GM23338 (cell line): ENCODE results near the gene RFXAP. TPM values are rescaled to one million over a fixed set of nuclear protein-coding genes. Genes with fewer than 3 reads are reported as not detected.
A peak's percentile ranks its signal among the peaks of the same experiment; 100 is the strongest.

Experiments used
- ATAC-seq: fragments of 200-7000 bp; cut with Tn5 transposase; 3 replicates; pipeline ENCODE4 v1.9.1; 2020
- DNase-seq: peaks from one replicate; pipeline ENCODE4 v3.0.0-alpha.2; 2015; ENCODE audit warnings: low spot score
- H2AFZ ChIP-seq: fragments of 200-600 bp; sonication (generic); 2 replicates; pipeline ENCODE4 v1.8.0; 2016; ENCODE audit warnings: antibody characterized with exemption, mild to moderate bottlenecking, moderate library complexity
- H3F3A ChIP-seq: fragments of 200-600 bp; sonication (generic); replicated peaks from 2 replicates; pipeline ENCODE4 v1.8.0; 2017; ENCODE audit warnings: antibody characterized with exemption, mixed run types, low read depth
- H3K27ac ChIP-seq: fragments of 200-600 bp; sonication (generic); 2 replicates; pipeline ENCODE4 v1.6.1; 2016; ENCODE audit warnings: low read depth
- H3K27me3 ChIP-seq: fragments of 200-600 bp; sonication (generic); 2 replicates; pipeline ENCODE4 v1.8.0; 2016; ENCODE audit warnings: mild to moderate bottlenecking, mixed run types, moderate library complexity; ENCODE audit not compliant: insufficient read depth
- H3K36me3 ChIP-seq: fragments of 200-600 bp; sonication (generic); 2 replicates; pipeline ENCODE4 v1.8.0; 2016; ENCODE audit warnings: mild to moderate bottlenecking; ENCODE audit not compliant: insufficient read depth
- H3K4me1 ChIP-seq: fragments of 200-600 bp; sonication (generic); 2 replicates; pipeline ENCODE4 v1.8.0; 2016; ENCODE audit warnings: mild to moderate bottlenecking, moderate library complexity; ENCODE audit not compliant: insufficient read depth
- H3K4me2 ChIP-seq: fragments of 200-600 bp; sonication (generic); 2 replicates; pipeline ENCODE4 v1.7.1; 2017; ENCODE audit warnings: mixed run types
- H3K4me3 ChIP-seq: fragments of 200-600 bp; sonication (generic); 2 replicates; pipeline ENCODE4 v1.6.1; 2016; ENCODE audit warnings: mixed run types
- H3K79me2 ChIP-seq: fragments of 200-600 bp; sonication (generic); replicated peaks from 2 replicates; pipeline ENCODE4 v1.8.0; 2017; ENCODE audit warnings: mild to moderate bottlenecking; ENCODE audit not compliant: insufficient read depth
- H3K9me2 ChIP-seq: fragments of 200-600 bp; sonication (generic); 2 replicates; pipeline ENCODE4 v1.8.0; 2017; ENCODE audit not compliant: insufficient read depth
- H4K20me1 ChIP-seq: fragments of 200-600 bp; sonication (generic); replicated peaks from 2 replicates; pipeline ENCODE4 v1.8.0; 2017; ENCODE audit warnings: mild to moderate bottlenecking; ENCODE audit not compliant: insufficient read depth
- H3K27ac Mint-ChIP-seq: 2 replicates; pipeline ENCODE4 v1.8.0; 2020; ENCODE audit warnings: inconsistent platforms, mild to moderate bottlenecking, moderate library complexity, mixed read lengths
- H3K27me3 Mint-ChIP-seq: 3 replicates; pipeline ENCODE4 v1.8.0; 2022; ENCODE audit warnings: low read depth, mild to moderate bottlenecking, moderate library complexity, mixed read lengths, inconsistent platforms; ENCODE audit not compliant: insufficient read depth, poor library complexity
- H3K36me3 Mint-ChIP-seq: 3 replicates; pipeline ENCODE4 v1.8.0; 2021; ENCODE audit warnings: low read depth, mild to moderate bottlenecking, inconsistent platforms, moderate library complexity, mixed read lengths
- H3K4me1 Mint-ChIP-seq: 3 replicates; pipeline ENCODE4 v1.8.0; 2020; ENCODE audit warnings: mild to moderate bottlenecking, inconsistent platforms, mixed read lengths
- H3K4me3 Mint-ChIP-seq: 3 replicates; pipeline ENCODE4 v1.8.0; 2021; ENCODE audit warnings: moderate library complexity, mild to moderate bottlenecking, inconsistent platforms, mixed read lengths
- H3K9me3 Mint-ChIP-seq: 3 replicates; pipeline ENCODE4 v1.8.0; 2020; ENCODE audit warnings: moderate library complexity, mild to moderate bottlenecking, inconsistent platforms, mixed read lengths
- CREB1 ChIP-seq: fragments of 250-450 bp; sonication (Bioruptor Pico); IDR thresholded peaks from 2 replicates; pipeline ENCODE4 v1.5.0; 2020; ENCODE audit warnings: low read depth, mild to moderate bottlenecking, moderate library complexity
- NANOG ChIP-seq: IDR thresholded peaks from 2 replicates; pipeline ENCODE4 v1.6.1; 2016; ENCODE audit warnings: antibody characterized with exemption, borderline replicate concordance
- POLR2AphosphoS5 ChIP-seq: IDR thresholded peaks from 2 replicates; pipeline ENCODE4 v1.6.1; 2016; ENCODE audit warnings: antibody characterized with exemption, low read depth
- ZNF114 ChIP-seq: fragments of 250-450 bp; sonication (Bioruptor Pico); IDR thresholded peaks from 2 replicates; pipeline ENCODE4 v1.5.0; 2020; ENCODE audit warnings: mild to moderate bottlenecking, moderate library complexity
- ZNF331 ChIP-seq: fragments of 250-450 bp; sonication (Bioruptor Pico); IDR thresholded peaks from 2 replicates; pipeline ENCODE4 v1.5.0; 2020; ENCODE audit warnings: low read depth, mild to moderate bottlenecking, moderate library complexity
- polyA plus RNA-seq: library from polyadenylated mRNA; unstranded; fragments of >200 nt; fragmentation: Nextera tagmentation; extraction: Ambion mirVana; gene quantifications from 2 replicates; pipeline ENCODE4 v1.2.1, GENCODE V29; 2016
- total RNA-seq: library from RNA; depleted of rRNA; stranded (reverse); fragments of >200 nt; shearing (Covaris generic); gene quantifications from 2 replicates; pipeline ENCODE4 v1.2.3, GENCODE V29; 2014
- TF ChIP-seq, protein P1 (sequence below): IDR thresholded peaks from one replicate; pipeline ENCODE4 v1.6.1; 2018; ENCODE audit warnings: antibody characterized with exemption; ENCODE audit not compliant: unreplicated experiment
- TF ChIP-seq, protein P2 (sequence below): IDR thresholded peaks from 2 replicates; pipeline ENCODE4 v1.6.1; 2016; ENCODE audit warnings: antibody characterized with exemption
- TF ChIP-seq, protein P3 (sequence below), 2 experiments: fragments of 200-600 bp in 1 of 2; sonication (generic) in 1 of 2; conservative IDR thresholded peaks; 2 replicates each; pipeline versions ENCODE4 v1.5.1 to v1.6.1; 2016 to 2017; ENCODE audit warnings: antibody characterized with exemption in 2 of 2, low read depth in 2 of 2, mild to moderate bottlenecking in 2 of 2, moderate library complexity in 1 of 2

Gene RFXAP
- total and polyA plus RNA-seq, 2 experiments from 2014 or later: 6.3 to 8.5 TPM

DNA sequence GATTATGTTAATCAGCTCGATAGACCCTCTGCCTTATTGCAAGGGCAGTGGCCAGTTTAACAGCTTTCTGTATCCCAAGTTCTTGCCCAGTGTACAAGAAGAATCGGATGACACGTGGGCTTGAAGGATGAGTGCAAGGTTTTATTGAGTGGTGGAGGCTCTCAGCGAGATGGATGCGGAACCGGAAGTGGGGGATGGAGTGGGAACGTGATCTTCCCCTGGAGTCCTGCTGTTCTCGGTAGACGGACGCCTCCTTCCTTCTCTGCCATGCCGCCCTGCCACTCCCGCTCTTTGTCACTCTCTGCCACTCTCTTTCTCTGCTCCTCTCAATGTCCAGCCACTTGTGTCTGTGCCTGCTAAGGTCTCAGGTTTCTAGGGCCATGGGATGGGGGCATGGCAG is 21.0 kb downstream of the RFXAP start (continued):
- TF ChIP-seq, protein P1, sequence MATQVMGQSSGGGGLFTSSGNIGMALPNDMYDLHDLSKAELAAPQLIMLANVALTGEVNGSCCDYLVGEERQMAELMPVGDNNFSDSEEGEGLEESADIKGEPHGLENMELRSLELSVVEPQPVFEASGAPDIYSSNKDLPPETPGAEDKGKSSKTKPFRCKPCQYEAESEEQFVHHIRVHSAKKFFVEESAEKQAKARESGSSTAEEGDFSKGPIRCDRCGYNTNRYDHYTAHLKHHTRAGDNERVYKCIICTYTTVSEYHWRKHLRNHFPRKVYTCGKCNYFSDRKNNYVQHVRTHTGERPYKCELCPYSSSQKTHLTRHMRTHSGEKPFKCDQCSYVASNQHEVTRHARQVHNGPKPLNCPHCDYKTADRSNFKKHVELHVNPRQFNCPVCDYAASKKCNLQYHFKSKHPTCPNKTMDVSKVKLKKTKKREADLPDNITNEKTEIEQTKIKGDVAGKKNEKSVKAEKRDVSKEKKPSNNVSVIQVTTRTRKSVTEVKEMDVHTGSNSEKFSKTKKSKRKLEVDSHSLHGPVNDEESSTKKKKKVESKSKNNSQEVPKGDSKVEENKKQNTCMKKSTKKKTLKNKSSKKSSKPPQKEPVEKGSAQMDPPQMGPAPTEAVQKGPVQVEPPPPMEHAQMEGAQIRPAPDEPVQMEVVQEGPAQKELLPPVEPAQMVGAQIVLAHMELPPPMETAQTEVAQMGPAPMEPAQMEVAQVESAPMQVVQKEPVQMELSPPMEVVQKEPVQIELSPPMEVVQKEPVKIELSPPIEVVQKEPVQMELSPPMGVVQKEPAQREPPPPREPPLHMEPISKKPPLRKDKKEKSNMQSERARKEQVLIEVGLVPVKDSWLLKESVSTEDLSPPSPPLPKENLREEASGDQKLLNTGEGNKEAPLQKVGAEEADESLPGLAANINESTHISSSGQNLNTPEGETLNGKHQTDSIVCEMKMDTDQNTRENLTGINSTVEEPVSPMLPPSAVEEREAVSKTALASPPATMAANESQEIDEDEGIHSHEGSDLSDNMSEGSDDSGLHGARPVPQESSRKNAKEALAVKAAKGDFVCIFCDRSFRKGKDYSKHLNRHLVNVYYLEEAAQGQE: no peak
- TF ChIP-seq ZNF331 (CRISPR knock-in tag): no peak
- no peak for TF ChIP-seq NANOG

DNA sequence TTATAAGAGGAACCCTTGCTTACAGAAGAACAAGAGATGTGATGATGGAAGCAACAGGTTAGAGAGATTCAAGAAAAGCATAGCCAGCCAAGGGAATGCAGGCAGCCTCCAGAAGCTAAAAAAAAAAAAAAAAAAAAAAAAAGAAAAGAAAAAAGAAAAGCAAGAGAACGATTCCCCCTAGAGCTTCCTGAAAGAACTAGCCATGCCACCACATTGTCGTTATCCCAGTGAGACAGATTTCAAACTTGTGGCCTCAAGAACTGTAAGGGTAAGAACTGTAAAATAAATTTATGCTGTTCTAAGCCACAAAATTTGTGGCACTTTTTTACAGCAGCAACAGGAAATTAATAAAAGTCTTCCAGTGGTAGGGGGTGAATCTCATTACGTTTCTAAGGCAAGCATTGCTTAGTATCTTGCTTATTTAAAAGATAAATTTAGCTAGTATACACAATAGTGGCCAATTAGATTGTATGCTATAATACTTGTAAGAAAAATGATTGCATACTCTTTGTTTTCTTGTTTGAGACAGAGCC is 21.8 kb downstream of the RFXAP start:
- no peaks in the 10 kb centered on the region for H3K27me3 Mint-ChIP-seq
- ATAC-seq (peak; percentile 55), DNase-seq (peak; percentile 42)
- no peak overlapping the region for H3K4me3 Mint-ChIP-seq
- 0 out of 2 replicates have a peak, but pooled peaks cover 7% of the 10 kb centered on the region for H3K4me1 ChIP-seq
- H3K27ac ChIP-seq: no peak overlapping the region
- H3K4me3 ChIP-seq: no peak overlapping the region
- no peaks in the 10 kb centered on the region for H3F3A ChIP-seq
- no peaks in the 10 kb centered on the region for H3K36me3 ChIP-seq
- peaks cover 21% of the 10 kb centered on the region for H3K4me1 Mint-ChIP-seq
- H3K9me3 Mint-ChIP-seq: no peaks in the 10 kb centered on the region
- H3K27ac Mint-ChIP-seq: no peak overlapping the region
- H3K79me2 ChIP-seq: no peaks in the 10 kb centered on the region
- no peak overlapping the region for H3K4me2 ChIP-seq
- no peaks in the 10 kb centered on the region for H3K36me3 Mint-ChIP-seq
- H3K27me3 ChIP-seq: no peaks in the 10 kb centered on the region
- no peaks in the 10 kb centered on the region for H3K9me2 ChIP-seq
- no peaks in the 10 kb centered on the region for H4K20me1 ChIP-seq
- no peak overlapping the region for H2AFZ ChIP-seq
- TF ChIP-seq POLR2AphosphoS5 (no peak), CREB1 (CRISPR knock-in tag) (no peak), ZNF114 (CRISPR knock-in tag) (no peak), NANOG (no peak)
- TF ChIP-seq, protein P2, sequence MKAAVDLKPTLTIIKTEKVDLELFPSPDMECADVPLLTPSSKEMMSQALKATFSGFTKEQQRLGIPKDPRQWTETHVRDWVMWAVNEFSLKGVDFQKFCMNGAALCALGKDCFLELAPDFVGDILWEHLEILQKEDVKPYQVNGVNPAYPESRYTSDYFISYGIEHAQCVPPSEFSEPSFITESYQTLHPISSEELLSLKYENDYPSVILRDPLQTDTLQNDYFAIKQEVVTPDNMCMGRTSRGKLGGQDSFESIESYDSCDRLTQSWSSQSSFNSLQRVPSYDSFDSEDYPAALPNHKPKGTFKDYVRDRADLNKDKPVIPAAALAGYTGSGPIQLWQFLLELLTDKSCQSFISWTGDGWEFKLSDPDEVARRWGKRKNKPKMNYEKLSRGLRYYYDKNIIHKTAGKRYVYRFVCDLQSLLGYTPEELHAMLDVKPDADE: no peak
- TF ChIP-seq, protein P3, sequence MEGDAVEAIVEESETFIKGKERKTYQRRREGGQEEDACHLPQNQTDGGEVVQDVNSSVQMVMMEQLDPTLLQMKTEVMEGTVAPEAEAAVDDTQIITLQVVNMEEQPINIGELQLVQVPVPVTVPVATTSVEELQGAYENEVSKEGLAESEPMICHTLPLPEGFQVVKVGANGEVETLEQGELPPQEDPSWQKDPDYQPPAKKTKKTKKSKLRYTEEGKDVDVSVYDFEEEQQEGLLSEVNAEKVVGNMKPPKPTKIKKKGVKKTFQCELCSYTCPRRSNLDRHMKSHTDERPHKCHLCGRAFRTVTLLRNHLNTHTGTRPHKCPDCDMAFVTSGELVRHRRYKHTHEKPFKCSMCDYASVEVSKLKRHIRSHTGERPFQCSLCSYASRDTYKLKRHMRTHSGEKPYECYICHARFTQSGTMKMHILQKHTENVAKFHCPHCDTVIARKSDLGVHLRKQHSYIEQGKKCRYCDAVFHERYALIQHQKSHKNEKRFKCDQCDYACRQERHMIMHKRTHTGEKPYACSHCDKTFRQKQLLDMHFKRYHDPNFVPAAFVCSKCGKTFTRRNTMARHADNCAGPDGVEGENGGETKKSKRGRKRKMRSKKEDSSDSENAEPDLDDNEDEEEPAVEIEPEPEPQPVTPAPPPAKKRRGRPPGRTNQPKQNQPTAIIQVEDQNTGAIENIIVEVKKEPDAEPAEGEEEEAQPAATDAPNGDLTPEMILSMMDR (conservative IDR thresholded peaks at IDR 0.05; ENCODE audit: low read depth in 2 of 2): peak; percentile 29 to 45; a peak in 3 of 4 replicates
- TF ChIP-seq, protein P1: no peak
